CD14-positive monocyte (primary cell): ENCODE results near the gene CAPS. TPM values are rescaled to one million over a fixed set of nuclear protein-coding genes. Genes with fewer than 3 reads are reported as not detected.

Experiments
- DNase-seq, 3 donors: peaks; one replicate each; pipeline ENCODE4 v3.0.0-alpha.2; 2011 to 2022
- H2AFZ ChIP-seq: 2 replicates; pipeline ENCODE4 v1.6.0; 2012; ENCODE audit warnings: mild to moderate bottlenecking, low read depth, low read length, inconsistent platforms; ENCODE audit not compliant: insufficient read depth, poor library complexity, severe bottlenecking
- H3K27ac ChIP-seq, 2 donors: 1 replicate in 1 of 2; 2 replicates in 1 of 2; pipeline ENCODE4 v1.5.1; 2012 to 2013; ENCODE audit warnings: low read length in 2 of 2, control low read depth in 1 of 2, inconsistent platforms in 1 of 2, low read depth in 1 of 2, mild to moderate bottlenecking in 1 of 2
- H3K27me3 ChIP-seq, 2 donors: one replicate each; pipeline versions ENCODE4 v1.6.0 to v1.6.1; 2011 to 2013; ENCODE audit warnings: low read length in 2 of 2; ENCODE audit not compliant: control insufficient read depth in 2 of 2, insufficient read depth in 2 of 2
- H3K36me3 ChIP-seq, 2 donors: replicated peaks in 1 of 2; 1 replicate in 1 of 2; 2 replicates in 1 of 2; pipeline versions ENCODE4 v1.5.1 to v1.6.1; 2012 to 2013; ENCODE audit warnings: low read length in 2 of 2, control low read depth in 1 of 2, inconsistent platforms in 1 of 2, mild to moderate bottlenecking in 1 of 2; ENCODE audit not compliant: insufficient read depth in 2 of 2, control insufficient read depth in 1 of 2
- H3K4me1 ChIP-seq, 2 donors: 1 replicate in 1 of 2; 2 replicates in 1 of 2; pipeline versions ENCODE4 v1.5.1 to v1.6.1; 2012 to 2013; ENCODE audit warnings: low read length in 2 of 2, control low read depth in 1 of 2, inconsistent platforms in 1 of 2, mild to moderate bottlenecking in 1 of 2, moderate library complexity in 1 of 2; ENCODE audit not compliant: insufficient read depth in 2 of 2, control insufficient read depth in 1 of 2
- H3K4me2 ChIP-seq: replicated peaks from 2 replicates; pipeline ENCODE3; 2012; ENCODE audit warnings: low read length, moderate library complexity, mild to moderate bottlenecking; ENCODE audit not compliant: poor library complexity, severe bottlenecking; ENCODE audit errors: extremely low read depth
- H3K4me3 ChIP-seq, 3 experiments: fragments of 200-600 bp in 1 of 3; sonication (generic) in 1 of 3; replicated peaks in 1 of 3; 1 replicate in 2 of 3; 2 replicates in 1 of 3; pipeline ENCODE4 v1.5.1; 2011 to 2013; ENCODE audit warnings: low read length in 3 of 3, mild to moderate bottlenecking in 3 of 3, control low read depth in 2 of 3, low read depth in 2 of 3, inconsistent platforms in 1 of 3, moderate library complexity in 1 of 3
- H3K79me2 ChIP-seq: 2 replicates; pipeline ENCODE4 v1.6.0; 2012; ENCODE audit warnings: mild to moderate bottlenecking, control low read depth, inconsistent platforms, low read length, moderate library complexity; ENCODE audit not compliant: insufficient read depth
- H3K9ac ChIP-seq: 2 replicates; pipeline ENCODE4 v1.6.0; 2017; ENCODE audit warnings: low read length, mild to moderate bottlenecking; ENCODE audit not compliant: insufficient read depth, poor library complexity, severe bottlenecking
- H3K9me3 ChIP-seq, 2 donors: replicated peaks in 1 of 2; 1 replicate in 1 of 2; 2 replicates in 1 of 2; pipeline versions ENCODE4 v1.5.1 to v1.6.1; 2012 to 2013; ENCODE audit warnings: low read length in 2 of 2, control low read depth in 1 of 2; ENCODE audit not compliant: control insufficient read depth in 1 of 2, insufficient read depth in 1 of 2
- H4K20me1 ChIP-seq: 2 replicates; pipeline ENCODE4 v1.6.0; 2012; ENCODE audit warnings: mild to moderate bottlenecking, low read length, control low read depth, moderate library complexity; ENCODE audit not compliant: insufficient read depth
- H3K27ac Mint-ChIP-seq, 7 donors: one replicate each; pipeline ENCODE4 v1.8.0; 2020; ENCODE audit warnings: mild to moderate bottlenecking in 7 of 7, mixed read lengths in 7 of 7, moderate library complexity in 6 of 7, inconsistent platforms in 2 of 7
- H3K27me3 Mint-ChIP-seq, 3 donors: one replicate each; pipeline ENCODE4 v1.8.0; 2021 to 2022; ENCODE audit warnings: low read depth in 3 of 3, mild to moderate bottlenecking in 3 of 3, mixed read lengths in 3 of 3, moderate library complexity in 3 of 3, inconsistent platforms in 1 of 3
- H3K36me3 Mint-ChIP-seq, 2 donors: one replicate each; pipeline ENCODE4 v1.8.0; 2020; ENCODE audit warnings: mixed read lengths in 2 of 2, inconsistent platforms in 1 of 2, mild to moderate bottlenecking in 1 of 2
- H3K4me1 Mint-ChIP-seq: one replicate; pipeline ENCODE4 v1.8.0; 2020; ENCODE audit warnings: mild to moderate bottlenecking, mixed read lengths
- H3K4me3 Mint-ChIP-seq, 2 donors: one replicate each; pipeline ENCODE4 v1.8.0; 2020; ENCODE audit warnings: mild to moderate bottlenecking in 2 of 2, mixed read lengths in 2 of 2, moderate library complexity in 1 of 2
- H3K9me3 Mint-ChIP-seq, 7 donors: one replicate each; pipeline ENCODE4 v1.8.0; 2020 to 2022; ENCODE audit warnings: mixed read lengths in 7 of 7, mild to moderate bottlenecking in 6 of 7, moderate library complexity in 6 of 7, inconsistent platforms in 2 of 7
- CTCF ChIP-seq: fragments of 200-600 bp; IDR thresholded peaks from one replicate; pipeline ENCODE4 v1.8.0; 2022; ENCODE audit warnings: antibody characterized with exemption, mild to moderate bottlenecking
- whole genome bisulfite sequencing: methylation state at CpG from one replicate; pipeline ENCODE4 v1.1.5; 2013; ENCODE audit warnings: missing lambda C conversion rate; ENCODE audit not compliant: insufficient coverage; 5-methylcytosine and 5-hydroxymethylcytosine counted together
- intact Hi-C, 2 donors: fragments of 100-400 bp; cut with micrococcal nuclease; formaldehyde crosslinking; loops; one replicate each; pipeline versions ENCODE4 v1.15.0 to v1.15.1; 2023
- polyA plus RNA-seq, 3 donors: library from polyadenylated mRNA; depleted of rRNA in 1 of 3; unstranded in 2 of 3; stranded (reverse) in 1 of 3; fragments of 300-500 nt in 2 of 3; fragments of >200 nt in 1 of 3; fragmentation: Illumina TruSeq in 2 of 3; gene quantifications; 1 replicate in 2 of 3; 2 replicates in 1 of 3; pipeline ENCODE4 v1.2.3, GENCODE V29; 2012 to 2021

The CAPS gene
- polyA plus RNA-seq, 3 donors: 0.34 to 34.8 (median 0.72) TPM

GRCh38 chr19:5864725-5865486 is 49.1 kb upstream of the CAPS start:
- H3K9ac ChIP-seq: no peak overlapping the region
- H4K20me1 ChIP-seq: no peaks in the 10 kb centered on the region
- H3K79me2 ChIP-seq: no peaks in the 10 kb centered on the region
- no peaks in the 10 kb centered on the region for H3K9me3 Mint-ChIP-seq
- peak; percentile 16 for TF ChIP-seq CTCF
- 93% methylated on average over 13 of the region's 14 CpGs for WGBS
- H3K27me3 Mint-ChIP-seq: peaks cover 1 to 4% (median 2%) of the 10 kb centered on the region in 3 donors
- intact Hi-C loops: no loop called here
- H3K4me2 ChIP-seq: no peak overlapping the region
- no peaks in the 10 kb centered on the region for H3K36me3 Mint-ChIP-seq
- no peaks in the 10 kb centered on the region for H3K36me3 ChIP-seq
- H3K27me3 ChIP-seq: no peaks in the 10 kb centered on the region
- H3K4me3 Mint-ChIP-seq: no peak overlapping the region
- no peak overlapping the region for H3K4me3 ChIP-seq
- peak overlapping the region in 1 of 7 donors; percentile 46 for H3K27ac Mint-ChIP-seq
- H3K4me1 Mint-ChIP-seq: no peaks in the 10 kb centered on the region
- H3K4me1 ChIP-seq: no peaks in the 10 kb centered on the region
- no peak overlapping the region for H3K27ac ChIP-seq
- no peak for DNase-seq
- H2AFZ ChIP-seq: no peak overlapping the region
- no peaks in the 10 kb centered on the region for H3K9me3 ChIP-seq

GRCh38 chr19:5865772-5866171 is 48.3 kb upstream of the CAPS start:
- Mint-ChIP-seq H3K4me3 (no peak overlapping the region), H3K9me3 (no peaks in the 10 kb centered on the region), H3K4me1 (no peaks in the 10 kb centered on the region), H3K27me3 (peaks cover 1 to 4% (median 2%) of the 10 kb centered on the region in 3 donors), H3K27ac (no peak overlapping the region), H3K36me3 (no peaks in the 10 kb centered on the region)
- no peaks in the 10 kb centered on the region for H3K27me3 ChIP-seq
- intact Hi-C loops: no loop called here
- H3K4me2 ChIP-seq: no peak overlapping the region
- no peaks in the 10 kb centered on the region for H3K79me2 ChIP-seq
- no peak overlapping the region for H3K9ac ChIP-seq
- H3K4me1 ChIP-seq: no peaks in the 10 kb centered on the region
- no peaks in the 10 kb centered on the region for H4K20me1 ChIP-seq
- no peaks in the 10 kb centered on the region for H3K36me3 ChIP-seq
- DNase-seq: no peak
- H3K4me3 ChIP-seq: no peak overlapping the region
- no peak for TF ChIP-seq CTCF
- H2AFZ ChIP-seq: no peak overlapping the region
- no peaks in the 10 kb centered on the region for H3K9me3 ChIP-seq
- no peak overlapping the region for H3K27ac ChIP-seq
- 89% methylated on average over 11 of the region's 11 CpGs for WGBS
